ENCODE results near the gene CASZ1. TPM values are rescaled to one million over a fixed set of nuclear protein-coding genes. Genes with fewer than 3 reads are reported as not detected.

Gene CASZ1
- total RNA-seq, 1 donor from 2014 or later, result 23.6 TPM

GRCh38 chr1:10733474-10734366 lies 62.7 kb downstream of the CASZ1 start:
- H3K36me3 Mint-ChIP-seq (ENCODE audit: insufficient read depth), result no peaks in the 10 kb centered on the region
- no peak for DNase-seq (ENCODE audit: low spot score, unreplicated experiment)
- no peak overlapping the region for H3K27ac Mint-ChIP-seq
- no peak overlapping the region for H3K4me3 Mint-ChIP-seq (ENCODE audit: low read depth)
- no peaks in the 10 kb centered on the region for H3K27me3 Mint-ChIP-seq
- TF ChIP-seq CTCF (IDR thresholded peaks at IDR 0.05; ENCODE audit: unreplicated experiment), result no peak
- H3K4me1 Mint-ChIP-seq (ENCODE audit: low read depth), result peaks cover 2% of the 10 kb centered on the region
- no peaks in the 10 kb centered on the region for H3K9me3 Mint-ChIP-seq (ENCODE audit: low read depth)

- Mint-ChIP-seq H3K9me3 (ENCODE audit: low read depth) (no peaks in the 10 kb centered on the region), H3K27me3 (no peaks in the 10 kb centered on the region), H3K36me3 (ENCODE audit: insufficient read depth) (no peaks in the 10 kb centered on the region), H3K27ac (no peak overlapping the region), H3K4me3 (ENCODE audit: low read depth) (no peak overlapping the region), H3K4me1 (ENCODE audit: low read depth) (peaks cover 6% of the 10 kb centered on the region)
- TF ChIP-seq CTCF (IDR thresholded peaks at IDR 0.05; ENCODE audit: unreplicated experiment), result no peak
- no peak for DNase-seq (ENCODE audit: low spot score, unreplicated experiment)
These were observed 65.5 kb downstream of the CASZ1 start for GRCh38 chr1:10730985-10731384.

- H3K27ac Mint-ChIP-seq, result peak overlapping the region; percentile 82
- peaks cover 14% of the 10 kb centered on the region for H3K4me1 Mint-ChIP-seq (ENCODE audit: low read depth)
- peak; percentile 29 for DNase-seq (ENCODE audit: low spot score, unreplicated experiment)
- H3K27me3 Mint-ChIP-seq, result peaks cover 3% of the 10 kb centered on the region
- no peak overlapping the region for H3K4me3 Mint-ChIP-seq (ENCODE audit: low read depth)
- TF ChIP-seq CTCF (IDR thresholded peaks at IDR 0.05; ENCODE audit: unreplicated experiment), result no peak
- no peaks in the 10 kb centered on the region for H3K9me3 Mint-ChIP-seq (ENCODE audit: low read depth)
- H3K36me3 Mint-ChIP-seq (ENCODE audit: insufficient read depth), result no peaks in the 10 kb centered on the region
These were observed 67.6 kb downstream of the CASZ1 start for GRCh38 chr1:10728595-10729410.

- H3K27ac Mint-ChIP-seq, result no peak overlapping the region
- TF ChIP-seq CTCF (IDR thresholded peaks at IDR 0.05; ENCODE audit: unreplicated experiment), result no peak
- H3K4me3 Mint-ChIP-seq (ENCODE audit: low read depth), result no peak overlapping the region
- no peaks in the 10 kb centered on the region for H3K9me3 Mint-ChIP-seq (ENCODE audit: low read depth)
- DNase-seq (ENCODE audit: low spot score, unreplicated experiment), result no peak
- H3K4me1 Mint-ChIP-seq (ENCODE audit: low read depth), result peaks cover 17% of the 10 kb centered on the region
- H3K36me3 Mint-ChIP-seq (ENCODE audit: insufficient read depth), result no peaks in the 10 kb centered on the region
- H3K27me3 Mint-ChIP-seq, result peaks cover 6% of the 10 kb centered on the region
These were observed 68.7 kb downstream of the CASZ1 start for GRCh38 chr1:10727751-10728232.

DNA sequence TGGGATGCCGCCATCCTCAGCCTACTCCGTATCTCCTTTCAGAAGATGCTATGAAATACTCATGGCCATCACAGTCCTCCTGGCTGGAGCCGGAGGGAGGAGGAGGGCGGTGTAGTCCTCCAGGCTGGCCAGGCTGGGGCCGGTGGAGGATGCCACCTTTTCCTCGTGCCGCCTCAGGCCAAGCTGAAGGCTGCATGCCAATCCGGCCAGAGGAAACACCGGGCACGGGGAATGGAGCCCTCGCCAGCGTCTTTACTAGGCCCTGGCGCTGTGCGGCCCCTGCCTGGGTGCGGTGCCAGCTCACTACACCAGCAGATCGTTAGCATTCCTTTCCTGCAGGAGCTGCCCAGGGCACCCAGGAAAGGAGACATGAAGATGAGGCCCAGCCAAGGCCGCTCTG lies 70.1 kb downstream of the CASZ1 start:
- peaks cover 17% of the 10 kb centered on the region for H3K4me1 Mint-ChIP-seq (ENCODE audit: low read depth)
- H3K36me3 Mint-ChIP-seq (ENCODE audit: insufficient read depth), result no peaks in the 10 kb centered on the region
- H3K9me3 Mint-ChIP-seq (ENCODE audit: low read depth), result no peaks in the 10 kb centered on the region
- H3K4me3 Mint-ChIP-seq (ENCODE audit: low read depth), result no peak overlapping the region
- no peak for DNase-seq (ENCODE audit: low spot score, unreplicated experiment)
- no peak overlapping the region for H3K27ac Mint-ChIP-seq
- TF ChIP-seq CTCF (IDR thresholded peaks at IDR 0.05; ENCODE audit: unreplicated experiment), result no peak
- H3K27me3 Mint-ChIP-seq, result peaks cover 6% of the 10 kb centered on the region
